ENCODE results near the gene ATXN7L1. TPM values are rescaled to one million over a fixed set of nuclear protein-coding genes. Genes with fewer than 3 reads are reported as not detected.

Gene ATXN7L1
- total and polyA plus RNA-seq, 2 of the 8 experiments (the other 6 are each of a cell fraction or from before 2014, with no cell fraction given): 14.3 to 34.0 TPM

DNA sequence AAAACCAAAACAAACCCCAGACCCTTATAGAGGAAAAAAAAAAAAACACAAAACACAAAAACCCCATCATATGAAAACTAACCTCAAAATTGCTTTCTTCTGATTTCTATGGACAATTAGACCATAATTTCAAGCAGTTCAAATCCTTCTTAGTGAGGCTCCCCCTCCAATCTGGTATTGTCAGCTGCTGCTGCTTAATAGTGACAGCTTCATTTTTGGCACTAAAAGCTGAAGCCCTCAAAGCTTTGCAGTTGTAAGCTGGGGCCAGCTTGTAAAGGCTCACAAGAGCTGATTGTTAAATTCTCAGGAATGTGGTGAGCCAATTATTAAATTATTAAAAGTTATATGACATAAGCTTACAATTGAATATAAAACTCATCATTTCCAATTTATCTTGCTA is 21.9 kb downstream of the ATXN7L1 start:
- Histone ChIP-seq H3K23me2 (ENCODE audit: low read depth, low read length) (no peaks in the 10 kb centered on the region), H2BK120ac (replicated peaks; ENCODE audit: low read depth, low read length) (no peak overlapping the region), H3K79me1 (ENCODE audit: low read depth, low read length) (peaks cover 6% of the 10 kb centered on the region; the same call in 1 of the 2 replicates), H3K4ac (replicated peaks; ENCODE audit: insufficient read length, low read depth, low read length) (no peak overlapping the region), H3K14ac (ENCODE audit: insufficient read length) (no peak overlapping the region), H2AFZ (ENCODE audit: low read length) (no peak overlapping the region), H2BK12ac (ENCODE audit: low read depth, low read length) (no peak overlapping the region), H4K8ac (ENCODE audit: extremely low read depth, insufficient read depth, low read length) (no peak overlapping the region), H3K27ac (ENCODE audit: low read depth, low read length) (no peak overlapping the region), H2BK5ac (ENCODE audit: low read depth, low read length) (no peak overlapping the region), H2BK20ac (ENCODE audit: low read length) (no peak overlapping the region), H3K4me3 (ENCODE audit: extremely low read depth in 1 of 4, insufficient read depth in 2 of 4, low read depth in 3 of 4, low read length in 4 of 4) (no peak overlapping the region), H3K9ac (replicated peaks in 1 of 4; ENCODE audit: extremely low read depth in 1 of 4, low read depth in 3 of 4, low read length in 3 of 4) (no peak overlapping the region), H3K4me1 (replicated peaks in 1 of 4; ENCODE audit: control insufficient read depth in 3 of 4, insufficient read depth in 4 of 4, low read length in 3 of 4) (peaks cover 7 to 18% (median 12%) of the 10 kb centered on the region in 4 experiments; a peak in 6 of 7 replicates), H3K56ac (replicated peaks; ENCODE audit: insufficient read length, low read depth, low read length) (no peak overlapping the region), H3K36me3 (ENCODE audit: control insufficient read depth in 2 of 4, insufficient read depth in 4 of 4, low read length in 3 of 4) (no peaks in the 10 kb centered on the region; a peak in 1 of 8 replicates), H3K9me3 (ENCODE audit: insufficient read depth in 2 of 2, low read depth in 1 of 2, low read length in 1 of 2) (no peaks in the 10 kb centered on the region), H3K23ac (ENCODE audit: insufficient read length) (no peak overlapping the region), H3K79me2 (ENCODE audit: control insufficient read depth in 1 of 2, insufficient read depth in 2 of 2, low read length in 2 of 2) (peaks cover 0 to 36% of the 10 kb centered on the region in 2 experiments; a peak in 3 of 4 replicates), H3K27me3 (replicated peaks in 1 of 4; ENCODE audit: control insufficient read depth in 3 of 4, extremely low read depth in 1 of 4, insufficient read depth in 3 of 4, low read length in 3 of 4) (no peaks in the 10 kb centered on the region), H2AK5ac (ENCODE audit: low read depth, low read length) (no peak overlapping the region), H3K4me2 (ENCODE audit: insufficient read depth in 1 of 2, low read depth in 2 of 2, low read length in 2 of 2) (no peak overlapping the region), H2BK15ac (ENCODE audit: low read length) (no peak overlapping the region), H3K18ac (ENCODE audit: extremely low read depth, low read length) (no peak overlapping the region), H4K91ac (replicated peaks; ENCODE audit: insufficient read length, low read length) (no peak overlapping the region), H4K20me1 (replicated peaks in 1 of 2; ENCODE audit: control insufficient read depth in 1 of 2, insufficient read depth in 2 of 2, low read length in 2 of 2) (peaks cover 3 to 17% of the 10 kb centered on the region in 2 experiments), H4K5ac (ENCODE audit: insufficient read length, low read depth, low read length) (no peak overlapping the region)
- TF ChIP-seq, protein P1, sequence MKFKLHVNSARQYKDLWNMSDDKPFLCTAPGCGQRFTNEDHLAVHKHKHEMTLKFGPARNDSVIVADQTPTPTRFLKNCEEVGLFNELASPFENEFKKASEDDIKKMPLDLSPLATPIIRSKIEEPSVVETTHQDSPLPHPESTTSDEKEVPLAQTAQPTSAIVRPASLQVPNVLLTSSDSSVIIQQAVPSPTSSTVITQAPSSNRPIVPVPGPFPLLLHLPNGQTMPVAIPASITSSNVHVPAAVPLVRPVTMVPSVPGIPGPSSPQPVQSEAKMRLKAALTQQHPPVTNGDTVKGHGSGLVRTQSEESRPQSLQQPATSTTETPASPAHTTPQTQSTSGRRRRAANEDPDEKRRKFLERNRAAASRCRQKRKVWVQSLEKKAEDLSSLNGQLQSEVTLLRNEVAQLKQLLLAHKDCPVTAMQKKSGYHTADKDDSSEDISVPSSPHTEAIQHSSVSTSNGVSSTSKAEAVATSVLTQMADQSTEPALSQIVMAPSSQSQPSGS (IDR thresholded peaks at IDR 0.05; ENCODE audit: low read length): no peak
- no peak for TF ChIP-seq SUZ12 (IDR thresholded peaks at IDR 0.05; ENCODE audit: low read length)
- TF ChIP-seq JUND (IDR thresholded peaks at IDR 0.05; ENCODE audit: low read length): no peak
- no peak for TF ChIP-seq SIRT6 (IDR thresholded peaks at IDR 0.05; ENCODE audit: low read length)
- TF ChIP-seq KDM4A (IDR thresholded peaks at IDR 0.05; ENCODE audit: low read depth, low read length, severe bottlenecking): no peak
- no peak for TF ChIP-seq TCF12 (IDR thresholded peaks at IDR 0.05; ENCODE audit: low read depth, low read length)
- CTCF ChIA-PET (ENCODE audit: partially characterized antibody): interaction anchor here (1.0 to 1.9 kb wide), 3 partner anchors 95 to 198 kb away, joined by 3 to 4 read pairs (median 4); no protein-coding TSS in a partner anchor
- POLR2A ChIA-PET (ENCODE audit: partially characterized antibody): no interaction called here
- FAIRE-seq: no peak
- DNase-seq (ENCODE audit: low read depth in 1 of 2, low spot score in 2 of 2): no peak

Data from H1 (cell line).